ENCODE results near the gene CRYZ.
A peak's percentile ranks its signal among the peaks of the same experiment; 100 is the strongest.

The CRYZ gene

DNA sequence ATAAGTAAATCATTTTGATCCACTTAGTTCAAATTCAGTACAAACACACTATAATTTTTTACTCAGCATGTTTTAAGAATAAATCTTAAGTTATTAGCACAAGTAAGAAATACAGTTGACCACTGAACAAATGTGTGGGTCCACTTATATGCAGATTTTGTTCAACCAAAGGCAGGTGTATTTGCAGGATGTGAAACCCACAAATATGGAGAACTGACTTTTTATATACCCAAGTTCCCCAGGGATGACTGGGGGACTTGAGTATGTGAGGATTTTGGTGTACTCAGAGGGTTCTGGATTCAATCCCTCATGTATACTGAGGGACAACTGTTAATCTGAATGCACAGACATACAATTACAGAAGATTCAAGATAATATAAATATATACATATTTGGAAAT lies 33.5 kb downstream of the CRYZ start (continued):
- TF ChIP-seq CSRNP3 (CRISPR knock-in tag; IDR thresholded peaks at IDR 0.05) (no peak), TSHZ2 (CRISPR knock-in tag; IDR thresholded peaks at IDR 0.05) (no peak), ESRRG (CRISPR knock-in tag; IDR thresholded peaks at IDR 0.05) (no peak), ZNF8 (CRISPR knock-in tag; IDR thresholded peaks at IDR 0.05) (no peak)

- no peak for ATAC-seq
- no peak for TF ChIP-seq PPARA (CRISPR knock-in tag; IDR thresholded peaks at IDR 0.05; ENCODE audit: borderline replicate concordance)
- TF ChIP-seq CSRNP3 (CRISPR knock-in tag; IDR thresholded peaks at IDR 0.05), result no peak
- no peak for TF ChIP-seq OSR1 (CRISPR knock-in tag; IDR thresholded peaks at IDR 0.05)
- no peak for TF ChIP-seq ZFP3 (CRISPR knock-in tag; IDR thresholded peaks at IDR 0.05)
- no peak for TF ChIP-seq TSHZ2 (CRISPR knock-in tag; IDR thresholded peaks at IDR 0.05)
- no peak for TF ChIP-seq ARNTL (CRISPR knock-in tag; IDR thresholded peaks at IDR 0.05; ENCODE audit: borderline replicate concordance, low read depth)
- no peak for TF ChIP-seq POU6F1 (CRISPR knock-in tag; IDR thresholded peaks at IDR 0.05; ENCODE audit: borderline replicate concordance, low read depth)
- no peak for TF ChIP-seq ZC3H10 (CRISPR knock-in tag; IDR thresholded peaks at IDR 0.05)
- TF ChIP-seq BACH2 (CRISPR knock-in tag; IDR thresholded peaks at IDR 0.05; ENCODE audit: borderline replicate concordance), result no peak
- no peak for TF ChIP-seq ZNF8 (CRISPR knock-in tag; IDR thresholded peaks at IDR 0.05)
- TF ChIP-seq CSDC2 (CRISPR knock-in tag; IDR thresholded peaks at IDR 0.05), result no peak
- no peak for TF ChIP-seq PATZ1 (CRISPR knock-in tag; IDR thresholded peaks at IDR 0.05; ENCODE audit: borderline replicate concordance)
- TF ChIP-seq TOX (CRISPR knock-in tag; IDR thresholded peaks at IDR 0.05; ENCODE audit: borderline replicate concordance), result no peak
These were observed 35.0 kb downstream of the CRYZ start for GRCh38 chr1:74697832-74698231.

DNA sequence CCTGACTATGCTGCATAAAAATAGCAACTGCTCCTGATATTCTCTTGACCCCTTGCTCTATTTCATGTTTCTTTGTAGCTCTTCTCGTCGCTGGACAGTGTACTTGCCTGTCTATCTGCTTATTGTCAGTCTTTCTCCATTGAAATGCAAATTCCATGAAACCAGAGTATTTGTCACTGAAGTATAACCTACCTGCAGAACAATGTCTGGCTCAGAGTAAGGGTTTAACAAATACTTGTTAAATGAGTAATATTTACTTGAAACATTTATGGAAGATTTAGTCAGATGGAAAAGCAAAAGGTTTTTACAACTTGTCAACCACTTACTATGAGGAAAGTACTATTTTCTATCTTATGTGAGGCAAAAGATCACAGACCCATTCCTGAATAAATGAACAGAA lies 39.4 kb downstream of the CRYZ start:
- no peak for ATAC-seq

DNA sequence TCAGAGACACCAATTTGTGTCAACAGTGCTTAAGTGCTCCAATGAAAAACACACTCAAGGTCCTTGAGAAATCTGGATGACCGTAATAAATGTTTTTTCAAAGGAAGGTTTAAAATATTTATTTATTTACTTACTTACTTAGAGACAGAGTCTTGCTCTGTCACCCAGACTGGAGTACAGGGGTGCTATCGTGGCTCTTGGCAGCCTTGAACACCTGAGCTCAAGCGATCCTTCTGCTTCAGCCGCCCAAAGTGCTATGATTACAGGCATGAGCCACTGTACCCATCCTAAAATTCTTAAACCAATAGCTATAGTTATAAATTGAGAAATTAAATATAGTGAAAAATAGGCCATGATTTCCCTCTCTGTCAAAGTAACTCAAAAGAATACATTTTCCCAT lies 41.9 kb downstream of the CRYZ start:
- TF ChIP-seq PPARA (CRISPR knock-in tag; IDR thresholded peaks at IDR 0.05; ENCODE audit: borderline replicate concordance), result no peak
- no peak for TF ChIP-seq TSHZ2 (CRISPR knock-in tag; IDR thresholded peaks at IDR 0.05)
- TF ChIP-seq TOX (CRISPR knock-in tag; IDR thresholded peaks at IDR 0.05; ENCODE audit: borderline replicate concordance), result no peak
- no peak for TF ChIP-seq GLIS3 (CRISPR knock-in tag; IDR thresholded peaks at IDR 0.05)
- no peak for TF ChIP-seq ZC3H10 (CRISPR knock-in tag; IDR thresholded peaks at IDR 0.05)
- TF ChIP-seq TCF4 (CRISPR knock-in tag; IDR thresholded peaks at IDR 0.05; ENCODE audit: borderline replicate concordance), result no peak
- no peak for TF ChIP-seq RARB (CRISPR knock-in tag; IDR thresholded peaks at IDR 0.05)
- no peak for TF ChIP-seq ZNF565 (CRISPR knock-in tag; conservative IDR thresholded peaks at IDR 0.05; ENCODE audit: low read depth)
- no peak for TF ChIP-seq ZFP3 (CRISPR knock-in tag; IDR thresholded peaks at IDR 0.05)
- ATAC-seq, result no peak

More for the DNA sequence above, 39.4 kb downstream of the CRYZ start:
- TF ChIP-seq ISL1 (CRISPR knock-in tag; IDR thresholded peaks at IDR 0.05), result peak; percentile 29; the same call in 1 of the 2 replicates
- TF ChIP-seq ESRRG (CRISPR knock-in tag; IDR thresholded peaks at IDR 0.05), result no peak
- no peak for TF ChIP-seq ZNF565 (CRISPR knock-in tag; conservative IDR thresholded peaks at IDR 0.05; ENCODE audit: low read depth)
